K562 (cell line): ENCODE results near the gene SMOC2. TPM values are rescaled to one million over a fixed set of nuclear protein-coding genes. Genes with fewer than 3 reads are reported as not detected.

Experiments
- DIDO1 ChIP-seq: fragments of 450-650 bp; IDR thresholded peaks from 2 replicates; pipeline ENCODE4 v1.6.1; 2016; ENCODE audit warnings: low read depth, missing biosample characterization, missing genetic modification characterization
- E4F1 ChIP-seq: fragments of 250-450 bp; sonication (Bioruptor Pico); IDR thresholded peaks from 2 replicates; pipeline ENCODE4 v1.5.0; 2021; ENCODE audit warnings: mild to moderate bottlenecking, borderline replicate concordance
- FOS ChIP-seq: IDR thresholded peaks from 3 replicates; pipeline ENCODE4 v1.6.1; 2011; ENCODE audit not compliant: insufficient read length; ENCODE audit errors: extremely low read depth
- ID3 ChIP-seq, 2 experiments: fragments of 250-450 bp in 1 of 2; fragments of 450-650 bp in 1 of 2; sonication (Bioruptor Pico) in 1 of 2; IDR thresholded peaks; 2 replicates each; pipeline versions ENCODE4 v1.6.1 to v1.8.0; 2016 to 2021; ENCODE audit warnings: mild to moderate bottlenecking in 2 of 2, moderate library complexity in 2 of 2, missing compliant biosample characterization in 1 of 2, missing genetic modification characterization in 1 of 2
- KAT2B ChIP-seq: IDR thresholded peaks from one replicate; pipeline ENCODE4 v1.6.1; 2012; ENCODE audit warnings: low read depth, mild to moderate bottlenecking, control low read depth, inconsistent platforms, low read length, moderate library complexity
- MIER1 ChIP-seq: fragments of 450-650 bp; IDR thresholded peaks from 2 replicates; pipeline ENCODE4 v1.6.1; 2016; ENCODE audit warnings: antibody characterized with exemption, mild to moderate bottlenecking, low read depth
- SMARCB1 ChIP-seq: IDR thresholded peaks from 2 replicates; pipeline ENCODE4 v1.6.1; 2011; ENCODE audit warnings: improper control_type of control experiment, low read depth; ENCODE audit not compliant: insufficient read length
- ZNF583 ChIP-seq: fragments of 250-450 bp; sonication (Bioruptor Pico); IDR thresholded peaks from 2 replicates; pipeline ENCODE4 v1.4.0; 2020
- polyA plus RNA-seq, 8 experiments: library from polyadenylated mRNA; depleted of rRNA in 4 of 8; stranded (reverse) in 5 of 8; unstranded in 3 of 8; fragments of >200 nt; fragmentation: Nextera tagmentation in 2 of 8; fragmentation: Illumina TruSeq in 1 of 8; extraction: Ambion mirVana in 2 of 8; extraction: Trizol in 1 of 8; gene quantifications; 2 replicates each; pipeline versions ENCODE4 v1.2.1 to v1.2.3, GENCODE V29; 2011 to 2014; ENCODE audit warnings: inconsistent platforms in 1 of 8, missing spikeins in 1 of 8
- total RNA-seq, 7 experiments: library from RNA; depleted of rRNA in 6 of 7; stranded (reverse); fragments of >200 nt in 6 of 7; fragmentation: Illumina TruSeq in 2 of 7; extraction: Trizol in 2 of 7; gene quantifications; 2 replicates each; pipeline versions ENCODE4 v1.2.1 to v1.2.3, GENCODE V29; 2011 to 2021; ENCODE audit warnings: low replicate concordance in 1 of 7

Gene SMOC2
- total and polyA plus RNA-seq, 9 of the 15 experiments (the other 6 are each of a cell fraction or from before 2014, with no cell fraction given): 0.45 to 2.3 (median 1.1) TPM

DNA sequence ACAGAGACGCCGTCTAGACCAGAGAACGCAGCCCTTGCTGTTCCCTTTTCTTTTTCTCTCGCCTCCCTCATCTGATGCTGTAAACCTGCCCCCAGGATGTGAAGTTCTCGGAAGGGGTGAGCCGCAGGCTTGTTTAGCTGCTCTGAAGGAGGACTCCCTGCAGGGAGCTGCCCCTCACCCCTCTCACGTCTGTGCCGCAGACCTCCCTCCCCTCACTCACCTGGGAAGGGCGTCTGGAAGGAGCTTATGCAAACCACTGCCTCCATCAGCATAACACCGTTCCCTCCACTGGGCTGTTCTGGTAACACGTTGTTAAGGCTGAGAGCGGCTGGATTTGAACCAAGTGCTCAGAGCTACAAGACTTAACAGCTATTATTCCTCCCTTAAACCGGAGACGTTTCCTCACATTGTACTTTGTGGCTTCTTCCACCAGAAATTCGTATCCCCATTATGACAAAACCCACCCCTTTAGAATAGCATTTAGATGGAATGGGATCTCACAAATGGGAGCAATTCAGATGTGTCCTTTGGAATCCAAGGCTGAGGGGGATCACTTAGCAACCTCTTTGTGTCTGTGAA, 99.8 kb downstream of the SMOC2 start (continued):
- TF ChIP-seq KAT2B: no peak
- TF ChIP-seq MIER1: no peak
- no peak for TF ChIP-seq SMARCB1
- no peak for TF ChIP-seq ID3 (CRISPR knock-in tag; IDR thresholded peaks at IDR 0.05)
- TF ChIP-seq ID3 (tag; IDR thresholded peaks at IDR 0.05): no peak
- TF ChIP-seq E4F1 (CRISPR knock-in tag): no peak
- no peak for TF ChIP-seq DIDO1
- TF ChIP-seq FOS: no peak
- no peak for TF ChIP-seq ZNF583 (CRISPR knock-in tag)
